ENCODE measurements around the gene RPTOR.

The RPTOR gene

GRCh38 chr17:80879723-80880647 lies 335.3 kb downstream of the RPTOR start:
- peaks cover 7% of the 10 kb centered on the region for H4K20me1 ChIP-seq (ENCODE audit: insufficient read depth, low read length)
- H3K79me2 ChIP-seq (ENCODE audit: insufficient read depth, low read length), result no peaks in the 10 kb centered on the region
- H3K27ac ChIP-seq (ENCODE audit: low read length), result no peak overlapping the region
- H3K9ac ChIP-seq (ENCODE audit: low read depth, low read length), result no peak overlapping the region
- no peak overlapping the region for H3K4me3 ChIP-seq (ENCODE audit: low read depth in 1 of 2, low read length in 2 of 2)
- no peak for TF ChIP-seq EZH2 (IDR thresholded peaks at IDR 0.05; ENCODE audit: borderline replicate concordance, low read depth, low read length, severe bottlenecking)
- no peak for TF ChIP-seq CTCF (IDR thresholded peaks at IDR 0.05; ENCODE audit: borderline replicate concordance, extremely low read depth, low read length, poor library complexity, severe bottlenecking)
- no peaks in the 10 kb centered on the region for H3K9me3 ChIP-seq (ENCODE audit: insufficient read depth, low read length, severe bottlenecking)
- H3K4me2 ChIP-seq (ENCODE audit: insufficient read depth, low read length), result no peak overlapping the region
- H3K36me3 ChIP-seq (ENCODE audit: insufficient read depth, low read length), result peaks cover 66% of the 10 kb centered on the region
- no peaks in the 10 kb centered on the region for H3K27me3 ChIP-seq (ENCODE audit: insufficient read depth, low read length, poor library complexity)
- no peaks in the 10 kb centered on the region for H3K4me1 ChIP-seq (ENCODE audit: insufficient read depth, low read length)
- no peak overlapping the region for H2AFZ ChIP-seq (ENCODE audit: low read depth, low read length)
- ATAC-seq (ENCODE audit: insufficient read depth, low read depth) (no peak), DNase-seq (no peak)

- no peaks in the 10 kb centered on the region for H3K4me1 ChIP-seq (ENCODE audit: insufficient read depth, low read length)
- H3K9me3 ChIP-seq (ENCODE audit: insufficient read depth, low read length, severe bottlenecking), result no peaks in the 10 kb centered on the region
- TF ChIP-seq CTCF (IDR thresholded peaks at IDR 0.05; ENCODE audit: borderline replicate concordance, extremely low read depth, low read length, poor library complexity, severe bottlenecking) (no peak), EZH2 (IDR thresholded peaks at IDR 0.05; ENCODE audit: borderline replicate concordance, low read depth, low read length, severe bottlenecking) (no peak)
- H3K36me3 ChIP-seq (ENCODE audit: insufficient read depth, low read length), result peaks cover 65% of the 10 kb centered on the region
- peaks cover 7% of the 10 kb centered on the region for H4K20me1 ChIP-seq (ENCODE audit: insufficient read depth, low read length)
- DNase-seq (no peak), ATAC-seq (ENCODE audit: insufficient read depth, low read depth) (no peak)
- H3K4me2 ChIP-seq (ENCODE audit: insufficient read depth, low read length), result no peak overlapping the region
- no peak overlapping the region for H2AFZ ChIP-seq (ENCODE audit: low read depth, low read length)
- no peak overlapping the region for H3K27ac ChIP-seq (ENCODE audit: low read length)
- no peak overlapping the region for H3K4me3 ChIP-seq (ENCODE audit: low read depth in 1 of 2, low read length in 2 of 2)
- no peaks in the 10 kb centered on the region for H3K79me2 ChIP-seq (ENCODE audit: insufficient read depth, low read length)
- no peak overlapping the region for H3K9ac ChIP-seq (ENCODE audit: low read depth, low read length)
- H3K27me3 ChIP-seq (ENCODE audit: insufficient read depth, low read length, poor library complexity), result no peaks in the 10 kb centered on the region
Observed at GRCh38 chr17:80880648-80880985, 336.0 kb downstream of the RPTOR start.

- no peaks in the 10 kb centered on the region for H3K27me3 ChIP-seq (ENCODE audit: insufficient read depth, low read length, poor library complexity)
- no peak overlapping the region for H3K4me2 ChIP-seq (ENCODE audit: insufficient read depth, low read length)
- H3K79me2 ChIP-seq (ENCODE audit: insufficient read depth, low read length), result no peaks in the 10 kb centered on the region
- no peak overlapping the region for H3K4me3 ChIP-seq (ENCODE audit: low read depth in 1 of 2, low read length in 2 of 2)
- H3K27ac ChIP-seq (ENCODE audit: low read length), result no peak overlapping the region
- H3K4me1 ChIP-seq (ENCODE audit: insufficient read depth, low read length), result no peaks in the 10 kb centered on the region
- H4K20me1 ChIP-seq (ENCODE audit: insufficient read depth, low read length), result peaks cover 7% of the 10 kb centered on the region
- TF ChIP-seq CTCF (IDR thresholded peaks at IDR 0.05; ENCODE audit: borderline replicate concordance, extremely low read depth, low read length, poor library complexity, severe bottlenecking) (no peak), EZH2 (IDR thresholded peaks at IDR 0.05; ENCODE audit: borderline replicate concordance, low read depth, low read length, severe bottlenecking) (no peak)
- DNase-seq (no peak), ATAC-seq (ENCODE audit: insufficient read depth, low read depth) (no peak)
- H3K9me3 ChIP-seq (ENCODE audit: insufficient read depth, low read length, severe bottlenecking), result no peaks in the 10 kb centered on the region
- H3K36me3 ChIP-seq (ENCODE audit: insufficient read depth, low read length), result peaks cover 71% of the 10 kb centered on the region
- H3K9ac ChIP-seq (ENCODE audit: low read depth, low read length), result no peak overlapping the region
- H2AFZ ChIP-seq (ENCODE audit: low read depth, low read length), result no peak overlapping the region
Observed at GRCh38 chr17:80881306-80881705, 336.7 kb downstream of the RPTOR start.
